Trophoblast cell (in vitro differentiated cells and primary cell): ENCODE measurements around the gene PPFIBP2. TPM values are rescaled to one million over a fixed set of nuclear protein-coding genes. Genes with fewer than 3 reads are reported as not detected.

Experiments used
- DNase-seq, 2 donors: peaks; one replicate each; pipeline ENCODE4 v3.0.0-alpha.2; 2016
- H2AFZ ChIP-seq: 2 replicates; pipeline ENCODE4 v1.6.1; 2013; ENCODE audit warnings: low read length, moderate library complexity, mild to moderate bottlenecking; ENCODE audit not compliant: insufficient read depth, poor library complexity
- H2AK5ac ChIP-seq: 2 replicates; pipeline ENCODE4 v1.6.1; 2013; ENCODE audit warnings: mild to moderate bottlenecking, low read length
- H2BK120ac ChIP-seq: 2 replicates; pipeline ENCODE4 v1.6.1; 2013; ENCODE audit warnings: low read length, mild to moderate bottlenecking, moderate library complexity; ENCODE audit not compliant: insufficient read depth, poor library complexity
- H2BK12ac ChIP-seq: 2 replicates; pipeline ENCODE4 v1.6.1; 2013; ENCODE audit warnings: mild to moderate bottlenecking, low read length, moderate library complexity
- H2BK5ac ChIP-seq: 2 replicates; pipeline ENCODE4 v1.6.1; 2013; ENCODE audit warnings: low read length, low read depth, moderate library complexity, mild to moderate bottlenecking; ENCODE audit not compliant: poor library complexity
- H3K14ac ChIP-seq: 2 replicates; pipeline ENCODE4 v1.6.1; 2013; ENCODE audit warnings: mild to moderate bottlenecking, low read length
- H3K18ac ChIP-seq: 2 replicates; pipeline ENCODE4 v1.6.1; 2013; ENCODE audit warnings: mild to moderate bottlenecking, low read length
- H3K23ac ChIP-seq: 2 replicates; pipeline ENCODE4 v1.6.1; 2013; ENCODE audit warnings: low read length
- H3K27ac ChIP-seq: 2 replicates; pipeline ENCODE4 v1.5.1; 2013; ENCODE audit warnings: low read depth, mild to moderate bottlenecking, inconsistent platforms, low read length, moderate library complexity
- H3K27me3 ChIP-seq: 2 replicates; pipeline ENCODE4 v1.6.1; 2013; ENCODE audit warnings: inconsistent platforms, mild to moderate bottlenecking, low read length, moderate library complexity; ENCODE audit not compliant: insufficient read depth
- H3K36me3 ChIP-seq, 2 experiments: 1 replicate in 1 of 2; 2 replicates in 1 of 2; pipeline ENCODE4 v1.6.1; 2013; ENCODE audit warnings: low read length in 2 of 2, mild to moderate bottlenecking in 2 of 2, moderate library complexity in 1 of 2; ENCODE audit not compliant: insufficient read depth in 2 of 2, control insufficient read depth in 1 of 2
- H3K4ac ChIP-seq: 2 replicates; pipeline ENCODE4 v1.6.1; 2013; ENCODE audit warnings: low read depth, mild to moderate bottlenecking, low read length, moderate library complexity
- H3K4me1 ChIP-seq, 2 experiments: 1 replicate in 1 of 2; 2 replicates in 1 of 2; pipeline ENCODE4 v1.6.1; 2013; ENCODE audit warnings: low read length in 2 of 2, mild to moderate bottlenecking in 2 of 2, moderate library complexity in 1 of 2; ENCODE audit not compliant: insufficient read depth in 2 of 2, control insufficient read depth in 1 of 2
- H3K4me2 ChIP-seq: 2 replicates; pipeline ENCODE4 v1.6.1; 2013; ENCODE audit warnings: inconsistent platforms, mild to moderate bottlenecking, low read length, moderate library complexity
- H3K4me3 ChIP-seq: 2 replicates; pipeline ENCODE4 v1.5.1; 2013; ENCODE audit warnings: mild to moderate bottlenecking, low read depth, low read length, inconsistent platforms
- H3K79me1 ChIP-seq: one replicate; pipeline ENCODE4 v1.6.1; 2013; ENCODE audit warnings: low read length
- H3K79me2 ChIP-seq: 2 replicates; pipeline ENCODE4 v1.6.1; 2013; ENCODE audit warnings: low read length, mild to moderate bottlenecking; ENCODE audit not compliant: control insufficient read depth, insufficient read depth, poor library complexity
- H3K9ac ChIP-seq: 2 replicates; pipeline ENCODE4 v1.6.1; 2013; ENCODE audit warnings: mild to moderate bottlenecking, low read length
- H3K9me3 ChIP-seq: 2 replicates; pipeline ENCODE4 v1.6.1; 2013; ENCODE audit warnings: low read depth, mild to moderate bottlenecking, control low read depth, inconsistent platforms, low read length; ENCODE audit not compliant: insufficient read depth
- H4K12ac ChIP-seq: 2 replicates; pipeline ENCODE4 v1.6.1; 2013; ENCODE audit warnings: low read depth, mild to moderate bottlenecking, low read length, moderate library complexity
- H4K8ac ChIP-seq: 2 replicates; pipeline ENCODE4 v1.6.1; 2013; ENCODE audit warnings: low read depth, mild to moderate bottlenecking, low read length, moderate library complexity
- H4K91ac ChIP-seq: one replicate; pipeline ENCODE4 v1.6.1; 2013; ENCODE audit warnings: low read depth, mild to moderate bottlenecking, low read length, moderate library complexity
- WGBS: extraction: QIAGEN DNeasy Blood & Tissue Kit; methylation state at CpG from one replicate; pipeline ENCODE4 v1.1.7; 2013; ENCODE audit warnings: missing lambda C conversion rate; ENCODE audit not compliant: insufficient read length, insufficient coverage; ENCODE audit errors: extremely low coverage; 5-methylcytosine and 5-hydroxymethylcytosine counted together
- polyA plus RNA-seq: library from polyadenylated mRNA; stranded (reverse); fragments of 200-250 nt; gene quantifications from 2 replicates; pipeline ENCODE4 v1.2.3, GENCODE V29; 2013

PPFIBP2 gene
- polyA plus RNA-seq = 23.3 and 24.1 TPM in 2 replicates

GRCh38 chr11:7513234-7514098, at the start of gene PPFIBP2:
Gene PPFIBP2, plus strand, starts transcription at chr11:7513999. Its CDS starts 35,477 bp downstream, at chr11:7549476.
- peak within 1 kb of the TSS; percentile 26 for H2AK5ac ChIP-seq
- H2BK12ac ChIP-seq = no peak within 1 kb of the TSS

GRCh38 chr11:7467652-7468051, 46.1 kb upstream of the PPFIBP2 start:
- WGBS = no CpG with 5 or more reads among the region's 2 CpGs
- Histone ChIP-seq H3K23ac (no peak overlapping the region), H2AK5ac (no peak overlapping the region)

More at GRCh38 chr11:7513234-7514098, at the start of gene PPFIBP2:
- Histone ChIP-seq H3K79me1 (peaks cover 2% of the 10 kb centered on the region), H2BK5ac (peak within 1 kb of the TSS; percentile 68), H3K4me3 (peak within 1 kb of the TSS; percentile 90), H2BK120ac (peak within 1 kb of the TSS; percentile 74), H4K12ac (peak within 1 kb of the TSS; percentile 38), H3K79me2 (peaks cover 7% of the 10 kb centered on the region), H3K14ac (peak within 1 kb of the TSS; percentile 61), H3K23ac (no peak within 1 kb of the TSS), H3K4me1 (peaks cover 10 to 16% of the 10 kb centered on the region in 2 experiments), H3K27ac (peak within 1 kb of the TSS; percentile 35), H4K91ac (peak within 1 kb of the TSS; percentile 82), H3K9me3 (no peaks in the 10 kb centered on the region), H3K4ac (peak within 1 kb of the TSS; percentile 3), H3K18ac (peak within 1 kb of the TSS; percentile 69), H2AFZ (peak within 1 kb of the TSS; percentile 77), H4K8ac (peak within 1 kb of the TSS; percentile 74), H3K9ac (peak within 1 kb of the TSS; percentile 57), H3K36me3 (no peaks in the 10 kb centered on the region), H3K27me3 (no peaks in the 10 kb centered on the region), H3K4me2 (peak within 1 kb of the TSS; percentile 99)
- no CpG with 5 or more reads among the region's 79 CpGs for WGBS
- DNase-seq = peak; percentile 78 to 85

GRCh38 chr11:7469351-7469865, 44.4 kb upstream of the PPFIBP2 start:
- no peak overlapping the region for H4K12ac ChIP-seq
- H3K9ac ChIP-seq = no peak overlapping the region
- peaks cover 0 to 4% of the 10 kb centered on the region in 2 experiments for H3K4me1 ChIP-seq
- no peak overlapping the region for H3K14ac ChIP-seq
- no peak overlapping the region for H3K4me3 ChIP-seq
- H4K91ac ChIP-seq = no peak overlapping the region
- no peaks in the 10 kb centered on the region for H3K36me3 ChIP-seq
- H3K79me2 ChIP-seq = no peaks in the 10 kb centered on the region
- H2AK5ac ChIP-seq = no peak overlapping the region
- H3K4me2 ChIP-seq = no peak overlapping the region
- H3K27me3 ChIP-seq = no peaks in the 10 kb centered on the region
- no peak overlapping the region for H3K23ac ChIP-seq
- no peak overlapping the region for H3K18ac ChIP-seq
- H4K8ac ChIP-seq = no peak overlapping the region
- no peak overlapping the region for H2BK12ac ChIP-seq
- WGBS = no CpG with 5 or more reads among the region's 5 CpGs
- no peak overlapping the region for H2AFZ ChIP-seq
- peaks cover under 1% of the 10 kb centered on the region for H3K9me3 ChIP-seq
- H3K4ac ChIP-seq = no peak overlapping the region
- no peak overlapping the region for H2BK5ac ChIP-seq
- no peak overlapping the region for H2BK120ac ChIP-seq
- peak; percentile 94 for DNase-seq
- no peak overlapping the region for H3K27ac ChIP-seq
- H3K79me1 ChIP-seq = no peaks in the 10 kb centered on the region

More at GRCh38 chr11:7467652-7468051, 46.1 kb upstream of the PPFIBP2 start:
- peaks cover 0 to 4% of the 10 kb centered on the region in 2 experiments for H3K4me1 ChIP-seq
- no peak overlapping the region for H2BK12ac ChIP-seq
- no peak overlapping the region for H4K8ac ChIP-seq
- H2BK120ac ChIP-seq = no peak overlapping the region
- no peaks in the 10 kb centered on the region for H3K36me3 ChIP-seq
- no peaks in the 10 kb centered on the region for H3K27me3 ChIP-seq
- H2AFZ ChIP-seq = no peak overlapping the region
- H3K79me1 ChIP-seq = no peaks in the 10 kb centered on the region
- no peaks in the 10 kb centered on the region for H3K9me3 ChIP-seq
- H2BK5ac ChIP-seq = no peak overlapping the region
- no peaks in the 10 kb centered on the region for H3K79me2 ChIP-seq
- peak in 1 of 2 donors; percentile 29 for DNase-seq
- no peak overlapping the region for H4K91ac ChIP-seq
- no peak overlapping the region for H3K4me2 ChIP-seq
- no peak overlapping the region for H4K12ac ChIP-seq
- H3K14ac ChIP-seq = no peak overlapping the region
- no peak overlapping the region for H3K9ac ChIP-seq
- no peak overlapping the region for H3K18ac ChIP-seq
- no peak overlapping the region for H3K4ac ChIP-seq
- no peak overlapping the region for H3K4me3 ChIP-seq
- no peak overlapping the region for H3K27ac ChIP-seq

GRCh38 chr11:7471071-7471470, 42.7 kb upstream of the PPFIBP2 start:
- H3K27ac ChIP-seq = no peak overlapping the region
- no peak overlapping the region for H3K4ac ChIP-seq
- no peak overlapping the region for H2BK12ac ChIP-seq
- H3K9me3 ChIP-seq = peaks cover 2% of the 10 kb centered on the region
- no peaks in the 10 kb centered on the region for H3K79me1 ChIP-seq
- no peak overlapping the region for H2BK120ac ChIP-seq
- no peak overlapping the region for H2BK5ac ChIP-seq
- no peaks in the 10 kb centered on the region for H3K27me3 ChIP-seq
- H3K79me2 ChIP-seq = no peaks in the 10 kb centered on the region
- DNase-seq = peak; percentile 23 to 73
- H4K12ac ChIP-seq = no peak overlapping the region
- no peak overlapping the region for H2AFZ ChIP-seq
- no peak overlapping the region for H3K4me2 ChIP-seq
- no peak overlapping the region for H3K18ac ChIP-seq
- no peak overlapping the region for H4K8ac ChIP-seq
- H3K14ac ChIP-seq = no peak overlapping the region
- no CpG with 5 or more reads among the region's 7 CpGs for WGBS
- H3K4me3 ChIP-seq = no peak overlapping the region
- no peak overlapping the region for H3K23ac ChIP-seq
- no peak overlapping the region for H3K9ac ChIP-seq
- no peaks in the 10 kb centered on the region for H3K36me3 ChIP-seq
- no peak overlapping the region for H2AK5ac ChIP-seq
- peaks cover 0 to 4% of the 10 kb centered on the region in 2 experiments for H3K4me1 ChIP-seq
- no peak overlapping the region for H4K91ac ChIP-seq
